ENCODE measurements around the gene CBX3. TPM values are rescaled to one million over a fixed set of nuclear protein-coding genes. Genes with fewer than 3 reads are reported as not detected.

Gene CBX3
- total and polyA plus RNA-seq, 2 of the 13 experiments (the other 11 are each of a cell fraction or from before 2014, with no cell fraction given) = 53.9 to 249 TPM

- peak overlapping the region; percentile 99 for H3K4me3 ChIP-seq (replicated peaks in 1 of 3; ENCODE audit: insufficient read depth in 1 of 3, low read depth in 2 of 3, low read length in 3 of 3)
- peaks cover 8 to 27% of the 10 kb centered on the region in 2 experiments for H3K36me3 ChIP-seq (replicated peaks in 1 of 2; ENCODE audit: control insufficient read depth in 1 of 2, insufficient read depth in 2 of 2, low read length in 2 of 2)
- no peaks in the 10 kb centered on the region for H3K9me3 ChIP-seq (ENCODE audit: low read length)
- H4K20me1 ChIP-seq (ENCODE audit: insufficient read depth, low read length) = peaks cover 68% of the 10 kb centered on the region
- CTCF ChIA-PET (ENCODE audit: low intra/inter-chr PET ratio, low total read pairs) = no interaction called here
- no peaks in the 10 kb centered on the region; a peak in 1 of 5 replicates for H3K27me3 ChIP-seq (ENCODE audit: control insufficient read depth in 1 of 2, insufficient read depth in 2 of 2, low read length in 2 of 2)
- peak overlapping the region; percentile 77 for H3K4me2 ChIP-seq (ENCODE audit: low read depth, low read length)
- intact Hi-C loops (cut with micrococcal nuclease; ENCODE audit: unreplicated experiment) (loop anchor here (5.0 kb wide), 3 partner anchors 92 to 167 kb away; partner anchors contain the start of gene SNX10), in situ Hi-C loops (cut with HindIII; ENCODE audit: extremely low pct_ligation_motif_present, low pct_unique_long_range_greater_than_20kb) (loop anchor here (10.0 kb wide), 1 partner anchor 165 kb away; no protein-coding TSS in a partner anchor)
- peak overlapping the region; percentile 100 for H3K9ac ChIP-seq (ENCODE audit: insufficient read depth, low read depth, low read length)
- H3K4me1 ChIP-seq (ENCODE audit: insufficient read depth, low read length) = peaks cover 43% of the 10 kb centered on the region
- H3K27ac ChIP-seq (ENCODE audit: extremely low read length, insufficient read depth, low read length) = peak overlapping the region; percentile 99
- WGBS (ENCODE audit: low lambda C conversion rate) = 2% methylated on average over 11 of the region's 29 CpGs
- BruUV-seq (replicated peaks) = TSS peak; percentile 45
- H2AFZ ChIP-seq (ENCODE audit: low read length) = no peak overlapping the region
- DNase-seq (ENCODE audit: low spot score) (no peak), ATAC-seq (peak; percentile 56), FAIRE-seq (no peak)
- POLR2A ChIA-PET = interaction anchor here (0.6 to 5.8 kb wide), 17 partner anchors 8 to 934 kb away, joined by 3 to 40 read pairs (median 4); partner anchors contain the start of gene NFE2L3
- peaks cover 89% of the 10 kb centered on the region for H3K79me2 ChIP-seq (ENCODE audit: insufficient read depth, low read length)
- TF ChIP-seq MYC (CRISPR knock-in tag; IDR thresholded peaks at IDR 0.05; ENCODE audit: borderline replicate concordance) = peak; percentile 72
- 0 out of 2 replicates have a peak, but pooled peaks have one; percentile 1 for TF ChIP-seq TCF7 (IDR thresholded peaks at IDR 0.05; ENCODE audit: low read depth)
- peak; percentile 69 for TF ChIP-seq XRCC5 (optimal IDR thresholded peaks at IDR 0.05; ENCODE audit: low read length)
- TF ChIP-seq DMAP1 (CRISPR knock-in tag; IDR thresholded peaks at IDR 0.05) = peak; percentile 53; the same call in 1 of the 2 replicates
- TF ChIP-seq FOXO4 (CRISPR knock-in tag; conservative IDR thresholded peaks at IDR 0.05) = no peak
- TF ChIP-seq ATF1 (CRISPR knock-in tag; IDR thresholded peaks at IDR 0.05) = no peak
- 0 out of 2 replicates have a peak, but pooled peaks have one; percentile 39 for TF ChIP-seq HOXA3 (CRISPR knock-in tag; IDR thresholded peaks at IDR 0.05)
- no peak for TF ChIP-seq ZNF275 (CRISPR knock-in tag; IDR thresholded peaks at IDR 0.05; ENCODE audit: borderline replicate concordance)
- TF ChIP-seq ZNF557 (CRISPR knock-in tag; IDR thresholded peaks at IDR 0.05) = 0 out of 2 replicates have a peak, but pooled peaks have one; percentile 14
- peak; percentile 99 for TF ChIP-seq AGO2 (optimal IDR thresholded peaks at IDR 0.05; ENCODE audit: low read depth, low read length)
- peak; percentile 91 for TF ChIP-seq YY1 (IDR thresholded peaks at IDR 0.05; ENCODE audit: insufficient read depth, insufficient replicate concordance, low read depth, low read length)
- 0 out of 2 replicates have a peak, but pooled peaks have one; percentile 73 for TF ChIP-seq PCBP1 (IDR thresholded peaks at IDR 0.05; ENCODE audit: borderline replicate concordance, low read depth, low read length)
- peak; percentile 66; the same call in 1 of the 2 replicates for TF ChIP-seq THAP9 (CRISPR knock-in tag; IDR thresholded peaks at IDR 0.05; ENCODE audit: borderline replicate concordance)
- TF ChIP-seq ZNF691 (CRISPR knock-in tag; IDR thresholded peaks at IDR 0.05; ENCODE audit: borderline replicate concordance, low read depth) = no peak
- peak; percentile 16; the same call in 1 of the 2 replicates for TF ChIP-seq ZBTB1 (CRISPR knock-in tag; IDR thresholded peaks at IDR 0.05; ENCODE audit: borderline replicate concordance)
These were observed 1.5 kb upstream of the CBX3 start for GRCh38 chr7:26200038-26200443.

Data from HepG2 (cell line).